Measurements from ENCODE around the gene CCR2. TPM values are rescaled to one million over a fixed set of nuclear protein-coding genes. Genes with fewer than 3 reads are reported as not detected.

CCR2 gene
- total RNA-seq, 1 experiment from 2014 or later: not detected

- POLR2A ChIA-PET: interaction anchor here (0.8 to 2.2 kb wide), 2 partner anchors 10 to 14 kb away, joined by 4 to 9 read pairs; no protein-coding TSS in a partner anchor
- no peak for TF ChIP-seq CTCF (IDR thresholded peaks at IDR 0.05; ENCODE audit: unreplicated experiment)
- intact Hi-C loops (cut with micrococcal nuclease): no loop called here
- no TSS peak for BruUV-seq (replicated peaks)
- Mint-ChIP-seq H3K9me3 (ENCODE audit: unreplicated experiment) (no peaks in the 10 kb centered on the region), H3K36me3 (ENCODE audit: insufficient read depth, unreplicated experiment) (no peaks in the 10 kb centered on the region), H3K4me1 (ENCODE audit: insufficient read depth, unreplicated experiment) (peaks cover 22% of the 10 kb centered on the region), H3K4me3 (ENCODE audit: unreplicated experiment) (no peak overlapping the region), H3K27me3 (ENCODE audit: insufficient read depth, unreplicated experiment) (peaks cover 39% of the 10 kb centered on the region), H3K27ac (ENCODE audit: low read depth, unreplicated experiment) (no peak overlapping the region)
- no peak for DNase-seq (ENCODE audit: unreplicated experiment)
- CTCF ChIA-PET: interaction anchor here (0.7 kb wide), 1 partner anchor 273 kb away, joined by 3 read pairs; no protein-coding TSS in a partner anchor
These were observed 4.2 kb upstream of the CCR2 start for GRCh38 chr3:46349484-46350261.

- Mint-ChIP-seq H3K9me3 (ENCODE audit: unreplicated experiment) (no peaks in the 10 kb centered on the region), H3K36me3 (ENCODE audit: insufficient read depth, unreplicated experiment) (no peaks in the 10 kb centered on the region)
- CTCF ChIA-PET: interaction anchor here (0.6 kb wide), 1 partner anchor 264 kb away, joined by 4 read pairs; no protein-coding TSS in a partner anchor
These were observed 3.7 kb upstream of the CCR2 start for GRCh38 chr3:46350262-46350565.

GRCh38 chr3:46351646-46352045, 2.3 kb upstream of the CCR2 start:
- no TSS peak for BruUV-seq (replicated peaks)
- POLR2A ChIA-PET: interaction anchor here (0.8 to 2.2 kb wide), 3 partner anchors 13 to 40 kb away, joined by 4 to 9 read pairs (median 8); no protein-coding TSS in a partner anchor

More at GRCh38 chr3:46350262-46350565, 3.7 kb upstream of the CCR2 start:
- H3K4me3 Mint-ChIP-seq (ENCODE audit: unreplicated experiment): no peak overlapping the region
- BruUV-seq (replicated peaks): no TSS peak
- peaks cover 22% of the 10 kb centered on the region for H3K4me1 Mint-ChIP-seq (ENCODE audit: insufficient read depth, unreplicated experiment)
- POLR2A ChIA-PET: interaction anchor here (0.8 to 2.2 kb wide), 2 partner anchors 9 to 15 kb away, joined by 4 to 9 read pairs; no protein-coding TSS in a partner anchor
- peaks cover 44% of the 10 kb centered on the region for H3K27me3 Mint-ChIP-seq (ENCODE audit: insufficient read depth, unreplicated experiment)
- intact Hi-C loops (cut with micrococcal nuclease): no loop called here
- DNase-seq (ENCODE audit: unreplicated experiment): no peak
- H3K27ac Mint-ChIP-seq (ENCODE audit: low read depth, unreplicated experiment): no peak overlapping the region
- TF ChIP-seq CTCF (IDR thresholded peaks at IDR 0.05; ENCODE audit: unreplicated experiment): no peak

More at GRCh38 chr3:46351646-46352045, 2.3 kb upstream of the CCR2 start:
- DNase-seq (ENCODE audit: unreplicated experiment): peak; percentile 60
- intact Hi-C loops (cut with micrococcal nuclease): no loop called here
- no peak for TF ChIP-seq CTCF (IDR thresholded peaks at IDR 0.05; ENCODE audit: unreplicated experiment)
- Mint-ChIP-seq H3K9me3 (ENCODE audit: unreplicated experiment) (no peaks in the 10 kb centered on the region), H3K4me3 (ENCODE audit: unreplicated experiment) (no peak overlapping the region), H3K27ac (ENCODE audit: low read depth, unreplicated experiment) (no peak overlapping the region), H3K27me3 (ENCODE audit: insufficient read depth, unreplicated experiment) (peaks cover 59% of the 10 kb centered on the region), H3K36me3 (ENCODE audit: insufficient read depth, unreplicated experiment) (no peaks in the 10 kb centered on the region), H3K4me1 (ENCODE audit: insufficient read depth, unreplicated experiment) (peaks cover 22% of the 10 kb centered on the region)
- CTCF ChIA-PET: interaction anchor here (0.6 to 0.7 kb wide), 2 partner anchors 20 to 327 kb away, joined by 3 read pairs; no protein-coding TSS in a partner anchor
